Measurements from ENCODE around the gene FNDC5. TPM values are rescaled to one million over a fixed set of nuclear protein-coding genes. Genes with fewer than 3 reads are reported as not detected.

Gene FNDC5
- polyA plus RNA-seq, 1 donor (not counting 4 experiments of a cell fraction or from before 2014, with no cell fraction given) = not detected

GRCh38 chr1:32816676-32817158, 54.0 kb downstream of the FNDC5 start:
- TF ChIP-seq CTCF (optimal IDR thresholded peaks at IDR 0.05 in 1 of 3, IDR thresholded peaks at IDR 0.05 in 1 of 3, conservative IDR thresholded peaks at IDR 0.05 in 1 of 3; ENCODE audit: extremely low read depth in 1 of 3, insufficient read depth in 2 of 3, low read length in 3 of 3) (no peak), EZH2 (IDR thresholded peaks at IDR 0.05; ENCODE audit: low read length) (no peak)
- Histone ChIP-seq H3K4me3 (ENCODE audit: control insufficient read depth in 2 of 3, extremely low read depth in 1 of 3, insufficient read depth in 2 of 3, low read depth in 1 of 3, low read length in 3 of 3) (peak overlapping the region; percentile 81 to 93 (median 89)), H3K27ac (ENCODE audit: control insufficient read depth, insufficient read depth, low read length) (peak overlapping the region; percentile 99), H4K20me1 (ENCODE audit: control insufficient read depth, extremely low read depth, insufficient read depth, low read length) (peaks cover 10% of the 10 kb centered on the region), H3K4me1 (ENCODE audit: control insufficient read depth, extremely low read depth, insufficient read depth, low read length) (peaks cover 27% of the 10 kb centered on the region), H3K4me2 (ENCODE audit: control insufficient read depth, extremely low read depth, insufficient read depth, low read depth, low read length) (peak overlapping the region; percentile 89), H3K79me2 (ENCODE audit: control insufficient read depth, insufficient read depth, low read length) (peaks cover 92% of the 10 kb centered on the region), H3K9ac (ENCODE audit: control insufficient read depth, extremely low read depth, insufficient read depth, low read length) (peak overlapping the region; percentile 99), H3K9me3 (ENCODE audit: control insufficient read depth, low read depth, low read length) (no peaks in the 10 kb centered on the region), H2AFZ (ENCODE audit: control insufficient read depth, low read length) (peak overlapping the region; percentile 1), H3K27me3 (ENCODE audit: control insufficient read depth, extremely low read depth, insufficient read depth, low read length) (no peaks in the 10 kb centered on the region), H3K9me1 (ENCODE audit: control insufficient read depth, extremely low read depth, insufficient read depth, low read length) (peaks cover 7% of the 10 kb centered on the region), H3K36me3 (ENCODE audit: control insufficient read depth in 2 of 2, extremely low read depth in 1 of 2, insufficient read depth in 2 of 2, low read length in 2 of 2) (peaks cover under 1 to 13% of the 10 kb centered on the region in 2 experiments)
- peak; percentile 71 for DNase-seq (ENCODE audit: low read depth, low spot score)
- dilution Hi-C loops (cut with MboI; ENCODE audit: extremely low pct_ligation_motif_present, low sequenced_read_pairs) = no loop called here
- FAIRE-seq = peak; percentile 73

GRCh38 chr1:32813941-32814739, 56.6 kb downstream of the FNDC5 start:
- Histone ChIP-seq H4K20me1 (ENCODE audit: control insufficient read depth, extremely low read depth, insufficient read depth, low read length) (peaks cover 17% of the 10 kb centered on the region), H3K4me2 (ENCODE audit: control insufficient read depth, extremely low read depth, insufficient read depth, low read depth, low read length) (peak overlapping the region; percentile 49), H2AFZ (ENCODE audit: control insufficient read depth, low read length) (no peak overlapping the region), H3K4me3 (ENCODE audit: control insufficient read depth in 2 of 3, extremely low read depth in 1 of 3, insufficient read depth in 2 of 3, low read depth in 1 of 3, low read length in 3 of 3) (no peak overlapping the region), H3K9ac (ENCODE audit: control insufficient read depth, extremely low read depth, insufficient read depth, low read length) (no peak overlapping the region), H3K4me1 (ENCODE audit: control insufficient read depth, extremely low read depth, insufficient read depth, low read length) (peaks cover 27% of the 10 kb centered on the region), H3K79me2 (ENCODE audit: control insufficient read depth, insufficient read depth, low read length) (peaks cover 89% of the 10 kb centered on the region), H3K9me1 (ENCODE audit: control insufficient read depth, extremely low read depth, insufficient read depth, low read length) (peaks cover 7% of the 10 kb centered on the region), H3K36me3 (ENCODE audit: control insufficient read depth in 2 of 2, extremely low read depth in 1 of 2, insufficient read depth in 2 of 2, low read length in 2 of 2) (peaks cover 12 to 29% of the 10 kb centered on the region in 2 experiments), H3K9me3 (ENCODE audit: control insufficient read depth, low read depth, low read length) (no peaks in the 10 kb centered on the region), H3K27ac (ENCODE audit: control insufficient read depth, insufficient read depth, low read length) (peak overlapping the region; percentile 42), H3K27me3 (ENCODE audit: control insufficient read depth, extremely low read depth, insufficient read depth, low read length) (no peaks in the 10 kb centered on the region)
- FAIRE-seq = no peak
- TF ChIP-seq CTCF (optimal IDR thresholded peaks at IDR 0.05 in 1 of 3, IDR thresholded peaks at IDR 0.05 in 1 of 3, conservative IDR thresholded peaks at IDR 0.05 in 1 of 3; ENCODE audit: extremely low read depth in 1 of 3, insufficient read depth in 2 of 3, low read length in 3 of 3) = no peak
- TF ChIP-seq EZH2 (IDR thresholded peaks at IDR 0.05; ENCODE audit: low read length) = no peak
- DNase-seq (ENCODE audit: low read depth, low spot score) = no peak
- dilution Hi-C loops (cut with MboI; ENCODE audit: extremely low pct_ligation_motif_present, low sequenced_read_pairs) = no loop called here

Other genes with a start within 250 kb of the FNDC5 start
- 66.8 to 87.5 TPM (median 69.1 TPM) in 3 replicates for gene ZBTB8OS, start 220.4 kb downstream of the FNDC5 start, polyA plus RNA-seq
- 37.6 to 87.4 TPM (median 61.5 TPM) in 3 replicates for gene RBBP4, start 219.7 kb downstream of the FNDC5 start, polyA plus RNA-seq
- gene SYNC, start 168.1 kb downstream of the FNDC5 start, polyA plus RNA-seq = 11.2 to 12.0 TPM (median 11.2 TPM) in 3 replicates
- gene YARS1, start 53.6 kb downstream of the FNDC5 start, polyA plus RNA-seq = 32.0 to 97.4 TPM (median 68.4 TPM) in 3 replicates
- gene S100PBP, start 53.3 kb downstream of the FNDC5 start, polyA plus RNA-seq = 16.2 to 29.0 TPM (median 19.6 TPM) in 3 replicates
- not detected in 3 replicates for gene HPCA, start 15.6 kb upstream of the FNDC5 start, polyA plus RNA-seq
- 59.4 to 125 TPM (median 109 TPM) in 3 replicates for gene TMEM54, start 30.5 kb upstream of the FNDC5 start, polyA plus RNA-seq
- 31.8 to 48.3 TPM (median 33.5 TPM) in 3 replicates for gene RNF19B, start 93.9 kb upstream of the FNDC5 start, polyA plus RNA-seq
- 193 to 258 TPM (median 256 TPM) in 3 replicates for gene AK2, start 166.0 kb upstream of the FNDC5 start, polyA plus RNA-seq
- 5.9 to 9.1 TPM (median 6.7 TPM) in 3 replicates for gene AZIN2, start 210.2 kb upstream of the FNDC5 start, polyA plus RNA-seq

Data from keratinocyte (primary cell).